Mucosa of descending colon (tissue), 3 donors: ENCODE measurements around the gene CCR7. TPM values are rescaled to one million over a fixed set of nuclear protein-coding genes. Genes with fewer than 3 reads are reported as not detected.
A peak's percentile ranks its signal among the peaks of the same experiment; 100 is the strongest.

Source experiments
- ATAC-seq: fragments of 200-7000 bp; cut with Tn5 transposase; one replicate; pipeline ENCODE4 v1.9.1; 2020; ENCODE audit warnings: mild to moderate bottlenecking, moderate library complexity
- DNase-seq, 3 donors: peaks; one replicate each; pipeline ENCODE4 v3.0.0-alpha.2; 2020
- H3K36me3 ChIP-seq: fragments of 200-600 bp; one replicate; pipeline ENCODE4 v1.8.0; 2021; ENCODE audit warnings: low read depth, mild to moderate bottlenecking
- H3K4me1 ChIP-seq: fragments of 200-600 bp; one replicate; pipeline ENCODE4 v1.8.0; 2021; ENCODE audit warnings: low read depth, mild to moderate bottlenecking
- H3K4me3 ChIP-seq: fragments of 200-600 bp; one replicate; pipeline ENCODE4 v1.8.0; 2021; ENCODE audit warnings: mild to moderate bottlenecking
- H3K9me3 ChIP-seq: fragments of 200-600 bp; one replicate; pipeline ENCODE4 v1.8.0; 2021; ENCODE audit warnings: mild to moderate bottlenecking
- intact Hi-C, 2 donors: fragments of 100-400 bp; cut with DNase I in 1 of 2; cut with micrococcal nuclease in 1 of 2; formaldehyde crosslinking; loops; one replicate each; pipeline versions ENCODE4 v1.11.0 to v1.11.1; 2022; cut with DNase I, micrococcal nuclease
- total RNA-seq, 3 donors: library from RNA; stranded (reverse); fragmentation: NEBNext Ultra II Directional in 2 of 3; extraction: Animal tissue kit (Norgen Biotek cat#: 25700) in 2 of 3; gene quantifications; one replicate each; pipeline versions ENCODE4 v1.2.1 to v1.2.4, GENCODE V29; 2021 to 2023
- TF ChIP-seq, protein P1 (sequence below): fragments of 200-600 bp; IDR thresholded peaks from one replicate; pipeline ENCODE4 v1.8.0; 2022; ENCODE audit warnings: antibody characterized with exemption, mild to moderate bottlenecking
- donor health status: DM: no; HTN: no; CAD: no; lungs with moderate emphysema.
- donor health status: DM: no; HTN: no; CAD: no.
- donor health status: DM: no; HTN: yes; CAD: no.

The CCR7 gene
- total RNA-seq, 3 donors from 2014 or later, result 0.44 to 3.2 (median 0.87) TPM

DNA sequence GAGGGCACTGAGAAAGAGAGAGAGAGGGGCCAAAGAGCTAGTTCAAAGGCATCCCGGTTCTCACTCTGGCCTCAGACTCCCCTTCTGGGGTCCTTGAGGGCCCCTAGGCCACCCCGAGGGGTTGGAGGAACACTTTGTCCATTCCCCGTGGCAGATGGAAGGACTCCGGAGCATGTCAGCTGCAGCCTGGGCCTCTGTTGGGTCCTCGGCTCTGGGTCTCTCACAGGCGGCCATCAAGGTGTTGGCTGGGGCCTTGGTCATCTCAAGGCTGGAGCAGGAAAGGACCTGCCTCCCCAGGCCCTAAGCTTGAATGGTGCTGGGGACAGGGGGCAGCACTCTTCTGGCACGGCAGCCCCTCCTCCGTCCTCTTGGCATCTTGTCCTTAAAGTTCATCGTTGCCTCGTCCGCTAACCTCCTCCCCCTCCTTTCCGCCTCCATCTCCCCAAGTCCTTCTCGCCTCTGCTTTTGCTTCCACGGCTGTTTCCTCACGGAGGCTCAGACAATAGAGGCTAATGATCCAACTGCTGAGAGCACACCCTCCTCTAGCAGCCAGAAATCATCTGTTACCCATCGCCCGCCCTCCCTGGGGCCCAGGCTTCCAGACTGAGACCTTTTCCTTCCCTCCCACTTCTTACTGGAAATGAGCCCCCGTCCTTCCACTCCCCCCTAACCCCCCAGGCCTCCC, 23.3 kb downstream of the CCR7 start:
- DNase-seq (no peak), ATAC-seq (peak; percentile 16)
- TF ChIP-seq, protein P1, sequence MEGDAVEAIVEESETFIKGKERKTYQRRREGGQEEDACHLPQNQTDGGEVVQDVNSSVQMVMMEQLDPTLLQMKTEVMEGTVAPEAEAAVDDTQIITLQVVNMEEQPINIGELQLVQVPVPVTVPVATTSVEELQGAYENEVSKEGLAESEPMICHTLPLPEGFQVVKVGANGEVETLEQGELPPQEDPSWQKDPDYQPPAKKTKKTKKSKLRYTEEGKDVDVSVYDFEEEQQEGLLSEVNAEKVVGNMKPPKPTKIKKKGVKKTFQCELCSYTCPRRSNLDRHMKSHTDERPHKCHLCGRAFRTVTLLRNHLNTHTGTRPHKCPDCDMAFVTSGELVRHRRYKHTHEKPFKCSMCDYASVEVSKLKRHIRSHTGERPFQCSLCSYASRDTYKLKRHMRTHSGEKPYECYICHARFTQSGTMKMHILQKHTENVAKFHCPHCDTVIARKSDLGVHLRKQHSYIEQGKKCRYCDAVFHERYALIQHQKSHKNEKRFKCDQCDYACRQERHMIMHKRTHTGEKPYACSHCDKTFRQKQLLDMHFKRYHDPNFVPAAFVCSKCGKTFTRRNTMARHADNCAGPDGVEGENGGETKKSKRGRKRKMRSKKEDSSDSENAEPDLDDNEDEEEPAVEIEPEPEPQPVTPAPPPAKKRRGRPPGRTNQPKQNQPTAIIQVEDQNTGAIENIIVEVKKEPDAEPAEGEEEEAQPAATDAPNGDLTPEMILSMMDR, result no peak
- Histone ChIP-seq H3K4me1 (peaks cover 10% of the 10 kb centered on the region), H3K36me3 (no peaks in the 10 kb centered on the region), H3K9me3 (no peaks in the 10 kb centered on the region), H3K4me3 (no peak overlapping the region)
- intact Hi-C loops, result no loop called here

DNA sequence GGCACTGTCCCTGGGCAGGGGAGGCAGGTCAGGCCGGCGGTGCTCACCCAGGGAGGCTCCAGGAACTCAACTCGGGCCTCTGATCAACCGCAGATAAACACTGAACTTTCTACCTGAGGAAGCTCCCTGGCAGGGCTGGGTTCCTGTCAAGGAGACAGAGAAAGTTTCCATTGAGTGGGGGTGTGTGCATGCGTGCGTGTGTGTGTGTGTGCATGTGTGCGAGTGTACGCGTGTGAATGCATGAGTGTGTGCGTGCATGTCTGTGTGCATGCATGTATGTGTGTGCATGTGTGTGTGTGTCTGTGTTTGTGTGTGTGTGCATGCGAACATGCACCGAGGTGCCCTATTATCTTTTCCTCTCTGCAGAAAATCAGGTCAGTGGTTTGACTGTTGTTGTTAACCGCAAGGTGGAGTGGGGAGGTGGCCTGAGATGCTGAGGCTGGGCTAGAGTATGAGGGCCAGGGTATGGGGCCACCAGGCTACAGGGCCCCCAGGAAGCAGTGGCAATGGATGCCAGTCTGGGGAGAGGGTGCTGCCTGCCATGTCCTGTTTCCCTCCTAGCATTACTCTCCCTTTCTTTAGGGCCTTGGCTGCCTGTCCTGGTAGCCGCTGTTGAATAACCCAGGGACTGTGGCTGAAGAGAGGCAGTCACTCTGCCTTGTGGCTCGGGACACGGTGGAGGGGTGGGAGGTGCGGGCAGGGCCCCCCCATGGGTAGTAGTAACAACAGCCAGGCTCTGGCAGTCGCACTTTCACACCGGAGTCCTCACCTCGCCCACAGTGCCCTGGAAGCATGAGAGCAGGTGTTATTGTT, 24.0 kb downstream of the CCR7 start:
- intact Hi-C loops, result no loop called here
- peaks cover 10% of the 10 kb centered on the region for H3K4me1 ChIP-seq
- no peaks in the 10 kb centered on the region for H3K36me3 ChIP-seq
- ATAC-seq, result peak; percentile 48
- DNase-seq, result peak in 2 of 3 donors; percentile 32 to 60
- no peaks in the 10 kb centered on the region for H3K9me3 ChIP-seq
- TF ChIP-seq, protein P1, result no peak
- H3K4me3 ChIP-seq, result no peak overlapping the region

DNA sequence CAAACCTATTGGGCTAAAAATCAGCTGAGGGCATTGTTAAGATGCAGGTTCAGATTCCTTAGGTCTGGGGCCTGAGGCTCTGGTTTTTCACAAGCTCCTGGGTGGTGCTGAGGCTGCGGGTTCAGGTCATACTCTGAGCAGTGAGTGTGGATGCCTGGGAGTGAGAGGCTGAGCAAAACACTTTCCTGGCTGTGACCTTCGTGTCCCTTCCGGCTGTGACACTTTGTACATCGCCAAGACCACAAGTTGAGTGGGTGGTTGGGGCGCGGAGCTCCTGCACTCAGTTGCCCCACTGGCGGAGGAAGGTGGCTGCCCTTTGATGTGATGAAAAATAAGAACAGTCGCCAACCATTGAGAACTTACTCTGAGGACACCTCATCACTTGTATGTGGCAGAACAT, 24.8 kb downstream of the CCR7 start:
- no peak overlapping the region for H3K4me3 ChIP-seq
- TF ChIP-seq, protein P1, result no peak
- DNase-seq (peak in 2 of 3 donors; percentile 29 to 58), ATAC-seq (no peak)
- H3K4me1 ChIP-seq, result peaks cover 10% of the 10 kb centered on the region
- H3K9me3 ChIP-seq, result no peaks in the 10 kb centered on the region
- intact Hi-C loops, result no loop called here
- H3K36me3 ChIP-seq, result no peaks in the 10 kb centered on the region

DNA sequence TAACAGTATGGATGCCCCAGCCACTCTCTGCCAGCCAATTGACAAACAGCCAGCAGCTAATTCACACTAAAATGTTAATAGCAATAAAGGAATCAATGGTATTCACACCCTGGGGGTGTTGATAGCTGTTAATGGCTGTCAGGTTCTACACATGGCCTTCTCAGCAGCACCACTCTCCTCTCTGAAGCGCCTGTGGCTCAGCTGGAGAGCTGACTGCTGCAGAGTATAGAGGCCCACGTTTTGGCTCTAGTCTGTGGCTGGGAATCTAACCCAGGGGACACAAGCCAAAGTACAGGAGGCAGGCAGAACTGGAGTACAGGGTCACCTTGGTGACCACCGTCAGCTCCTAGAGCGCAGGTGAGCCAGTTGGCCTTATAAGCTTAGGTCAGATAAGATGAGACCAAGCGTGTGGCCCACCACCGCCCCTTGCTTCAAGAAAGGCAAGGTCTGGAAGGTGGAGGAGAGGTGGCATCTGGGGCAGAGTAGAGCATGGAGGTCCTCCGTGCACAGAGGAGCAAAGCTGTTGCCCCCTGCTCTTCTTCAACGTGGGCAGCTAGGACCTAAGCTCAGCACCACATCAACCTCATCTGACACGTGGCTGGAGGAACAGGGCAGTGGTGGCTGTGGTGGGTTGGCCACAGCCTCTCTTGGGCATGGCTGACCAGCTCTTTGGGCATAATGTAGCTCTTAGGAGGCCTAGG, 25.4 kb downstream of the CCR7 start:
- ATAC-seq (no peak), DNase-seq (peak in 2 of 3 donors; percentile 15 to 29)
- no peaks in the 10 kb centered on the region for H3K36me3 ChIP-seq
- no peaks in the 10 kb centered on the region for H3K9me3 ChIP-seq
- TF ChIP-seq, protein P1, result no peak
- no peak overlapping the region for H3K4me3 ChIP-seq
- H3K4me1 ChIP-seq, result peaks cover 10% of the 10 kb centered on the region
- intact Hi-C loops, result loop anchor here in 1 of 2 donors (10.0 kb wide), 1 partner anchor 95 kb away; the partner anchor contains the start of gene IGFBP4

DNA sequence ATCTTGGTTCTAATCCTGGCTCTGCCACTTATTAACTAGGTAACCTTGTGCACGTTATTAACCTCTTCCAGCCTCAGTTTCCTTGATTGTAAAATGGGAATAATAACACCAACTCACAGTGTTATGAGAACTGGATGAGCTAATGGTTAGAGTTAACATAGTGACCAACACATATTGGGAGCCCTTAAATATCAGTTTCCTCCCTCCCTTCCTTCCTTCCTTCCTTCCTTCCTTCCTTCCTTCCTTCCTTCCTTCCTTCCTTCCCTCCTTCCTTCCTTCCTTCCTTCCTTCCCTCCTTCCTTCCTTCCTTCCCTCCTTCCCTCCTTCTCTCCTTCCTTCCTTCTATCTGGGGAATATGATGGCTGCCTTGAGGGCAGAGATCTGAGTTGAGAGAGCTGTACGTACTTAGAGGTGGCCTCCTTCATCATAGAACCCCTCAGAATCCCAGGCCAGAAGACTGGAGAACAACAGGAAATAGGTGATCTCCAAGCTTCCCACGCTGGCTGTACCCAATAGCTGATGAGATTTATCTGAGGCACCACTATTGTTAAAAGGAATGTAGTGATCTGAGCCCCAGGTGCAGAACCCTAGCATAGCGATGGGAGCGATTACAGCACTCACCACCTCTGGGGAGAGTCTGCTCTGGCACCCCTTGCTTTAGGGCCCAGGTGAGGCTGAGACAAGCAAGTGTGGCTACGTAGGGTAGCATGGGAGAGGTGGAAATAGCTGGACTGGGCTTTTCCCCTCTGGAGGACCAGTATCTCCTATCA, 26.2 kb downstream of the CCR7 start:
- DNase-seq, result peak in 2 of 3 donors; percentile 10 to 18
- H3K4me1 ChIP-seq, result peaks cover 10% of the 10 kb centered on the region

More for the DNA sequence above, 26.2 kb downstream of the CCR7 start:
- Histone ChIP-seq H3K4me3 (no peak overlapping the region), H3K36me3 (no peaks in the 10 kb centered on the region), H3K9me3 (no peaks in the 10 kb centered on the region)
- intact Hi-C loops, result loop anchor here in 1 of 2 donors (10.0 kb wide), 1 partner anchor 94 kb away; the partner anchor contains the start of gene IGFBP4
- TF ChIP-seq, protein P1, result no peak
- no peak for ATAC-seq
